DOHH2 (cell line): ENCODE measurements around the gene TRAPPC1.

Experiments
- EZH2phosphoT487 ChIP-seq: fragments of 200-600 bp; sonication (generic); IDR thresholded peaks from 2 replicates; pipeline ENCODE4 v1.6.1; 2017; ENCODE audit warnings: borderline replicate concordance, mild to moderate bottlenecking, antibody characterized with exemption, low read length, moderate library complexity, mixed read lengths
- TF ChIP-seq, protein P1 (sequence below): fragments of 200-600 bp; sonication (generic); IDR thresholded peaks from one replicate; pipeline ENCODE4 v1.5.1; 2014; ENCODE audit warnings: antibody characterized with exemption, mild to moderate bottlenecking, low read depth, low read length; ENCODE audit not compliant: poor library complexity, severe bottlenecking

- TF ChIP-seq, protein P1, sequence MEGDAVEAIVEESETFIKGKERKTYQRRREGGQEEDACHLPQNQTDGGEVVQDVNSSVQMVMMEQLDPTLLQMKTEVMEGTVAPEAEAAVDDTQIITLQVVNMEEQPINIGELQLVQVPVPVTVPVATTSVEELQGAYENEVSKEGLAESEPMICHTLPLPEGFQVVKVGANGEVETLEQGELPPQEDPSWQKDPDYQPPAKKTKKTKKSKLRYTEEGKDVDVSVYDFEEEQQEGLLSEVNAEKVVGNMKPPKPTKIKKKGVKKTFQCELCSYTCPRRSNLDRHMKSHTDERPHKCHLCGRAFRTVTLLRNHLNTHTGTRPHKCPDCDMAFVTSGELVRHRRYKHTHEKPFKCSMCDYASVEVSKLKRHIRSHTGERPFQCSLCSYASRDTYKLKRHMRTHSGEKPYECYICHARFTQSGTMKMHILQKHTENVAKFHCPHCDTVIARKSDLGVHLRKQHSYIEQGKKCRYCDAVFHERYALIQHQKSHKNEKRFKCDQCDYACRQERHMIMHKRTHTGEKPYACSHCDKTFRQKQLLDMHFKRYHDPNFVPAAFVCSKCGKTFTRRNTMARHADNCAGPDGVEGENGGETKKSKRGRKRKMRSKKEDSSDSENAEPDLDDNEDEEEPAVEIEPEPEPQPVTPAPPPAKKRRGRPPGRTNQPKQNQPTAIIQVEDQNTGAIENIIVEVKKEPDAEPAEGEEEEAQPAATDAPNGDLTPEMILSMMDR = no peak
- TF ChIP-seq EZH2phosphoT487 = no peak
Measured at GRCh38 chr17:7951143-7951792, 19.5 kb upstream of the TRAPPC1 start.
